ENCODE measurements around the gene RGS1. TPM values are rescaled to one million over a fixed set of nuclear protein-coding genes. Genes with fewer than 3 reads are reported as not detected.

Gene RGS1
- total RNA-seq, 2 experiments from 2014 or later: 27.5 to 29.4 TPM

DNA sequence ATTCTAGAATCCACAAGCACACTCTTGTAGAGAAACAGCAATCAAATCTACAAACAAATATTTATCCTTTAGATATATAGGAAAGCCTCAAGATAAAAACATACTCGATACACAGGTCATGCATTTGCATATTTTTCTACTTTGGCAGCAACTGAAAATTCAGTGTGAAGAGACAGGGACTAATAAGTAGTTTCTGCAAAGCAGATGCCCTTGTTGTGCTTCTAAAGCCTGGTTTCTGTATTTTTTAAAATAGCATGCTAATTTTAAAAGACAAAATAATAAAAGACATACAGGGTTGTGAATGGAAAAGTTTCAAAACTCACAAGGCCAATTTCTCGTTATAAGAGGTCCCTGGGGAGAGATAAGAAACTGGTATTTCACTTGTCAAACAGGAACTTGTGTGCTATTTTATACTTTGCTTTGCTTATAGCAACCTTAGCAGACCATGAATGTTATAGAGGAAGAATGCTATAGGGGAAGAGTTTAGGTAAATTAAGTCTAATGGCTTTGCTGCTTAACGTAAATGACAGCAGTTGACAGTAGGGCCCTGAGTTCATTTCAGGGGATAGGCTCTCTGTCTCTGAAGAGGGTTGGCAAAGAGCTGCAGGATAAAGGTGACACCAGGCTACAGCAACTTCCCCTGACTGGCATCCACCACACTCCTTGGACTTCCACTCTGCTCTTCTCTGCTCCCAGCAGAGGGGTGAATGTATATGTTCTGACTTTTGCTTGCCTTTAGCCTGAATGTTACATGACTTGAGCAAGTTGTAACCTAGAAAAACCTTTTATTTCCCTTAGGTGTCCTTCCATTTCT, 51.0 kb downstream of the RGS1 start:
- ChIA-PET POLR2A (no interaction called here), CTCF (interaction anchor here (1.0 kb wide), 1 partner anchor 10 kb away, joined by 3 read pairs; no protein-coding TSS in a partner anchor)
- peaks cover 2% of the 10 kb centered on the region for H3K36me3 Mint-ChIP-seq (ENCODE audit: low read depth)
- TF ChIP-seq, protein P1, sequence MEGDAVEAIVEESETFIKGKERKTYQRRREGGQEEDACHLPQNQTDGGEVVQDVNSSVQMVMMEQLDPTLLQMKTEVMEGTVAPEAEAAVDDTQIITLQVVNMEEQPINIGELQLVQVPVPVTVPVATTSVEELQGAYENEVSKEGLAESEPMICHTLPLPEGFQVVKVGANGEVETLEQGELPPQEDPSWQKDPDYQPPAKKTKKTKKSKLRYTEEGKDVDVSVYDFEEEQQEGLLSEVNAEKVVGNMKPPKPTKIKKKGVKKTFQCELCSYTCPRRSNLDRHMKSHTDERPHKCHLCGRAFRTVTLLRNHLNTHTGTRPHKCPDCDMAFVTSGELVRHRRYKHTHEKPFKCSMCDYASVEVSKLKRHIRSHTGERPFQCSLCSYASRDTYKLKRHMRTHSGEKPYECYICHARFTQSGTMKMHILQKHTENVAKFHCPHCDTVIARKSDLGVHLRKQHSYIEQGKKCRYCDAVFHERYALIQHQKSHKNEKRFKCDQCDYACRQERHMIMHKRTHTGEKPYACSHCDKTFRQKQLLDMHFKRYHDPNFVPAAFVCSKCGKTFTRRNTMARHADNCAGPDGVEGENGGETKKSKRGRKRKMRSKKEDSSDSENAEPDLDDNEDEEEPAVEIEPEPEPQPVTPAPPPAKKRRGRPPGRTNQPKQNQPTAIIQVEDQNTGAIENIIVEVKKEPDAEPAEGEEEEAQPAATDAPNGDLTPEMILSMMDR (IDR thresholded peaks at IDR 0.05): no peak
- DNase-seq: no peak
- H3K27ac Mint-ChIP-seq: no peak overlapping the region
- ATAC-seq: no peak
- peaks cover 5% of the 10 kb centered on the region for H3K27me3 Mint-ChIP-seq
- no peak overlapping the region for H3K4me3 Mint-ChIP-seq
- no peaks in the 10 kb centered on the region for H3K4me1 Mint-ChIP-seq (ENCODE audit: low read depth)
- intact Hi-C loops (cut with micrococcal nuclease): no loop called here
- peaks cover under 1% of the 10 kb centered on the region for H3K9me3 Mint-ChIP-seq

DNA sequence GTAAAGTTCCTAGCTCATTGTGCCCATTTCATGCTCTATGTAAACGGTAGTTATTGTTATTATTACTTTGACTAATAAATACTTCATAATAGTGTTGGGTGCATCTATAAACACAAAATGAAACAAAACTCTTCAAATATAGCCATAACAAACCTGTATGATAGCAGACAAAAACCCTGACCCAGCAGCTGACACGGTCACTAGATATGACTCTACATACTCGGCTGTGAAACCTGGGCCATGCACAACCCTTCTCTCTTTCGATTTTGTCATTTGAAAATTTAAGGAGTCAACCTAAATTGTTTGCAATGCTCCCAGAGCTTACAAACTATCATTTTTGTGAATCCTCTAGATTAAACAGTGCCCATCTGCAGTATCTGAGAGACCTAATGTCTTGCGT, 52.3 kb downstream of the RGS1 start:
- ChIA-PET CTCF (interaction anchor here (1.0 to 1.5 kb wide), 2 partner anchors 11 to 19 kb away, joined by 3 to 4 read pairs; no protein-coding TSS in a partner anchor), POLR2A (interaction anchor here (0.6 kb wide), 1 partner anchor 236 kb away, joined by 3 read pairs; no protein-coding TSS in a partner anchor)
- no peak for ATAC-seq
- H3K27me3 Mint-ChIP-seq: peaks cover 3% of the 10 kb centered on the region
- no peaks in the 10 kb centered on the region for H3K36me3 Mint-ChIP-seq (ENCODE audit: low read depth)
- no peak overlapping the region for H3K27ac Mint-ChIP-seq
- no peaks in the 10 kb centered on the region for H3K9me3 Mint-ChIP-seq
- no peak for DNase-seq
- no peak overlapping the region for H3K4me3 Mint-ChIP-seq
- TF ChIP-seq, protein P1 (IDR thresholded peaks at IDR 0.05): no peak
- no peaks in the 10 kb centered on the region for H3K4me1 Mint-ChIP-seq (ENCODE audit: low read depth)
- intact Hi-C loops (cut with micrococcal nuclease): no loop called here

DNA sequence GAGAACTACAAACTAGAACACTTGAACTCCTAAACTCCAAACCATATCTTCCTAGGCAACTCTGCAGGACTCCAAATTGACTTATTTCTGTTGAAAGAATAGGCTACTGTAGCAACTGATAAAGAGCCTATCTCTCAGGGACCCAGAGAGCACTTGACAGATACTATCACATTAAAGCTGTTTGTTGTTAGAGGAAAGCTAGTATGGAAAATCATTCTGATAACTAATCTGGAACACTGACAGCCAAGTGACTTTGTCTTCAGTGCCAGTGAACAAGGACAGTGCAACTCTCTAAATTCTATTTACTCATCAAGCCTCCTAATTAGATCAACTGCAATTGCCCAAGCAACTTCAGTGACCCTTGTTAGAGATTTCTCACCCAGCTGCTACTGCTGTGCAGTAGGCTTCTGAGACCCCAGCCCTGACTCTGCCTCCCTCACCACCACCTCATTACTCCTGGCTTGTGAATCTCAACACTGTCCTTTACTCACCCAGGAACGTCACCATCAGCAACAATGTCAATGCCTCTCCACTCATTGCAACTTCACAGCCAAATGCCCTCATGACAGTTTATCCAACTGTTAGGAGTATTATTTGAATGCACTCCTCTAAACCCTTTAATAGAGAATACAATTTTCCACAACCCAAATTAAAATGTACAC, 53.0 kb downstream of the RGS1 start:
- POLR2A ChIA-PET: no interaction called here
- TF ChIP-seq, protein P1 (IDR thresholded peaks at IDR 0.05): no peak
- H3K36me3 Mint-ChIP-seq (ENCODE audit: low read depth): no peaks in the 10 kb centered on the region
- no peaks in the 10 kb centered on the region for H3K4me1 Mint-ChIP-seq (ENCODE audit: low read depth)
- no peak overlapping the region for H3K4me3 Mint-ChIP-seq
- intact Hi-C loops (cut with micrococcal nuclease): no loop called here
- H3K27ac Mint-ChIP-seq: no peak overlapping the region
- peaks cover 3% of the 10 kb centered on the region for H3K27me3 Mint-ChIP-seq
- no peak for ATAC-seq
- DNase-seq: no peak
- H3K9me3 Mint-ChIP-seq: no peaks in the 10 kb centered on the region
- CTCF ChIA-PET: interaction anchor here (0.7 to 1.7 kb wide), 3 partner anchors 19 to 154 kb away, joined by 3 to 6 read pairs (median 4); no protein-coding TSS in a partner anchor

DNA sequence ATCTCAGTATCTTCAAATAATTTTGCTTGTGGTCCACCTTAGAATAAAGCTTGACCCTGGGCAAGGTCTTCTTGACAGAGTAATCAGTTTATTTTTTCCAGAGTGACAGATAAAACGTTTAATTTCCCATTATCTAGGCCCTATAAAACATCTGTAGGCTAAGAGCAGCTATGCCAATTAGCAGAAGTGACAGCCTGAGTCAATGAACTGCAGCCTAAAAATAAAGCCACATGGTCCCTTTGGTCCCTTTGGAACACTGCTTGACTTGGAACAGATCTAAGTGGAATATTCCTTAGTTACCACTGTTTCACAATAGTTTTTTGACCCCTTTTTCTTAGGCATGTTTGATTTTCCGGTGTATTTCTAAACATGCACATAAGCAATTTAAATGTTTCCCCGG, 54.0 kb downstream of the RGS1 start:
- ATAC-seq (no peak), DNase-seq (no peak)
- CTCF ChIA-PET: interaction anchor here (1.7 kb wide), 1 partner anchor 155 kb away, joined by 6 read pairs; no protein-coding TSS in a partner anchor
- no peak overlapping the region for H3K27ac Mint-ChIP-seq
- peaks cover under 1% of the 10 kb centered on the region for H3K27me3 Mint-ChIP-seq
- no peak overlapping the region for H3K4me3 Mint-ChIP-seq
- TF ChIP-seq, protein P1 (IDR thresholded peaks at IDR 0.05): no peak
- H3K9me3 Mint-ChIP-seq: no peaks in the 10 kb centered on the region
- intact Hi-C loops (cut with micrococcal nuclease): loop anchor here (10.0 kb wide), 1 partner anchor 175 kb away; the partner anchor contains the start of gene RGS2
- no peaks in the 10 kb centered on the region for H3K4me1 Mint-ChIP-seq (ENCODE audit: low read depth)
- H3K36me3 Mint-ChIP-seq (ENCODE audit: low read depth): no peaks in the 10 kb centered on the region
- POLR2A ChIA-PET: no interaction called here

Other genes with a start within 250 kb of the RGS1 start
- not detected for gene RGS13, start 60.4 kb downstream of the RGS1 start, total RNA-seq
- 1 to 10 TPM; 5.7 to 6.3 TPM for gene RGS2, start 233.3 kb downstream of the RGS1 start, total RNA-seq

Measured in activated CD8-positive, alpha-beta T cell treated with anti-CD3 and anti-CD28 coated beads for 36 hours (primary cell).